GM23338 (cell line): ENCODE measurements around the gene SLC16A5. TPM values are rescaled to one million over a fixed set of nuclear protein-coding genes. Genes with fewer than 3 reads are reported as not detected.

Source experiments
- ATAC-seq: fragments of 200-7000 bp; cut with Tn5 transposase; 3 replicates; pipeline ENCODE4 v1.9.1; 2020
- DNase-seq: peaks from one replicate; pipeline ENCODE4 v3.0.0-alpha.2; 2015; ENCODE audit warnings: low spot score
- H2AFZ ChIP-seq: fragments of 200-600 bp; sonication (generic); 2 replicates; pipeline ENCODE4 v1.8.0; 2016; ENCODE audit warnings: antibody characterized with exemption, mild to moderate bottlenecking, moderate library complexity
- H3F3A ChIP-seq: fragments of 200-600 bp; sonication (generic); replicated peaks from 2 replicates; pipeline ENCODE4 v1.8.0; 2017; ENCODE audit warnings: antibody characterized with exemption, mixed run types, low read depth
- H3K27ac ChIP-seq: fragments of 200-600 bp; sonication (generic); 2 replicates; pipeline ENCODE4 v1.6.1; 2016; ENCODE audit warnings: low read depth
- H3K27me3 ChIP-seq: fragments of 200-600 bp; sonication (generic); 2 replicates; pipeline ENCODE4 v1.8.0; 2016; ENCODE audit warnings: mild to moderate bottlenecking, mixed run types, moderate library complexity; ENCODE audit not compliant: insufficient read depth
- H3K36me3 ChIP-seq: fragments of 200-600 bp; sonication (generic); 2 replicates; pipeline ENCODE4 v1.8.0; 2016; ENCODE audit warnings: mild to moderate bottlenecking; ENCODE audit not compliant: insufficient read depth
- H3K4me1 ChIP-seq: fragments of 200-600 bp; sonication (generic); 2 replicates; pipeline ENCODE4 v1.8.0; 2016; ENCODE audit warnings: mild to moderate bottlenecking, moderate library complexity; ENCODE audit not compliant: insufficient read depth
- H3K4me2 ChIP-seq: fragments of 200-600 bp; sonication (generic); 2 replicates; pipeline ENCODE4 v1.7.1; 2017; ENCODE audit warnings: mixed run types
- H3K4me3 ChIP-seq: fragments of 200-600 bp; sonication (generic); 2 replicates; pipeline ENCODE4 v1.6.1; 2016; ENCODE audit warnings: mixed run types
- H3K79me2 ChIP-seq: fragments of 200-600 bp; sonication (generic); replicated peaks from 2 replicates; pipeline ENCODE4 v1.8.0; 2017; ENCODE audit warnings: mild to moderate bottlenecking; ENCODE audit not compliant: insufficient read depth
- H3K9me2 ChIP-seq: fragments of 200-600 bp; sonication (generic); 2 replicates; pipeline ENCODE4 v1.8.0; 2017; ENCODE audit not compliant: insufficient read depth
- H4K20me1 ChIP-seq: fragments of 200-600 bp; sonication (generic); replicated peaks from 2 replicates; pipeline ENCODE4 v1.8.0; 2017; ENCODE audit warnings: mild to moderate bottlenecking; ENCODE audit not compliant: insufficient read depth
- H3K27ac Mint-ChIP-seq: 2 replicates; pipeline ENCODE4 v1.8.0; 2020; ENCODE audit warnings: inconsistent platforms, mild to moderate bottlenecking, moderate library complexity, mixed read lengths
- H3K27me3 Mint-ChIP-seq: 3 replicates; pipeline ENCODE4 v1.8.0; 2022; ENCODE audit warnings: low read depth, mild to moderate bottlenecking, moderate library complexity, mixed read lengths, inconsistent platforms; ENCODE audit not compliant: insufficient read depth, poor library complexity
- H3K36me3 Mint-ChIP-seq: 3 replicates; pipeline ENCODE4 v1.8.0; 2021; ENCODE audit warnings: low read depth, mild to moderate bottlenecking, inconsistent platforms, moderate library complexity, mixed read lengths
- H3K4me1 Mint-ChIP-seq: 3 replicates; pipeline ENCODE4 v1.8.0; 2020; ENCODE audit warnings: mild to moderate bottlenecking, inconsistent platforms, mixed read lengths
- H3K4me3 Mint-ChIP-seq: 3 replicates; pipeline ENCODE4 v1.8.0; 2021; ENCODE audit warnings: moderate library complexity, mild to moderate bottlenecking, inconsistent platforms, mixed read lengths
- H3K9me3 Mint-ChIP-seq: 3 replicates; pipeline ENCODE4 v1.8.0; 2020; ENCODE audit warnings: moderate library complexity, mild to moderate bottlenecking, inconsistent platforms, mixed read lengths
- CREB1 ChIP-seq: fragments of 250-450 bp; sonication (Bioruptor Pico); IDR thresholded peaks from 2 replicates; pipeline ENCODE4 v1.5.0; 2020; ENCODE audit warnings: low read depth, mild to moderate bottlenecking, moderate library complexity
- EZH2phosphoT487 ChIP-seq: fragments of 200-600 bp; sonication (generic); IDR thresholded peaks from one replicate; pipeline ENCODE4 v1.8.1; 2018; ENCODE audit warnings: antibody characterized with exemption; ENCODE audit not compliant: unreplicated experiment
- JUNB ChIP-seq: IDR thresholded peaks from one replicate; pipeline ENCODE4 v1.6.1; 2016; ENCODE audit warnings: antibody characterized with exemption; ENCODE audit not compliant: unreplicated experiment
- POLR2AphosphoS5 ChIP-seq: IDR thresholded peaks from 2 replicates; pipeline ENCODE4 v1.6.1; 2016; ENCODE audit warnings: antibody characterized with exemption, low read depth
- REST ChIP-seq: IDR thresholded peaks from one replicate; pipeline ENCODE4 v1.6.1; 2018; ENCODE audit warnings: antibody characterized with exemption; ENCODE audit not compliant: unreplicated experiment
- polyA plus RNA-seq: library from polyadenylated mRNA; unstranded; fragments of >200 nt; fragmentation: Nextera tagmentation; extraction: Ambion mirVana; gene quantifications from 2 replicates; pipeline ENCODE4 v1.2.1, GENCODE V29; 2016
- total RNA-seq: library from RNA; depleted of rRNA; stranded (reverse); fragments of >200 nt; shearing (Covaris generic); gene quantifications from 2 replicates; pipeline ENCODE4 v1.2.3, GENCODE V29; 2014
- TF ChIP-seq, protein P1 (sequence below): fragments of 250-450 bp; sonication (Bioruptor Pico); IDR thresholded peaks from 2 replicates; pipeline ENCODE4 v1.5.0; 2020; ENCODE audit warnings: mild to moderate bottlenecking, moderate library complexity
- TF ChIP-seq, protein P2 (sequence below), 2 experiments: fragments of 200-600 bp in 1 of 2; sonication (generic) in 1 of 2; conservative IDR thresholded peaks; 2 replicates each; pipeline versions ENCODE4 v1.5.1 to v1.6.1; 2016 to 2017; ENCODE audit warnings: antibody characterized with exemption in 2 of 2, low read depth in 2 of 2, mild to moderate bottlenecking in 2 of 2, moderate library complexity in 1 of 2

Gene SLC16A5
- total and polyA plus RNA-seq, 2 experiments from 2014 or later = 7.3 to 40.0 TPM

DNA sequence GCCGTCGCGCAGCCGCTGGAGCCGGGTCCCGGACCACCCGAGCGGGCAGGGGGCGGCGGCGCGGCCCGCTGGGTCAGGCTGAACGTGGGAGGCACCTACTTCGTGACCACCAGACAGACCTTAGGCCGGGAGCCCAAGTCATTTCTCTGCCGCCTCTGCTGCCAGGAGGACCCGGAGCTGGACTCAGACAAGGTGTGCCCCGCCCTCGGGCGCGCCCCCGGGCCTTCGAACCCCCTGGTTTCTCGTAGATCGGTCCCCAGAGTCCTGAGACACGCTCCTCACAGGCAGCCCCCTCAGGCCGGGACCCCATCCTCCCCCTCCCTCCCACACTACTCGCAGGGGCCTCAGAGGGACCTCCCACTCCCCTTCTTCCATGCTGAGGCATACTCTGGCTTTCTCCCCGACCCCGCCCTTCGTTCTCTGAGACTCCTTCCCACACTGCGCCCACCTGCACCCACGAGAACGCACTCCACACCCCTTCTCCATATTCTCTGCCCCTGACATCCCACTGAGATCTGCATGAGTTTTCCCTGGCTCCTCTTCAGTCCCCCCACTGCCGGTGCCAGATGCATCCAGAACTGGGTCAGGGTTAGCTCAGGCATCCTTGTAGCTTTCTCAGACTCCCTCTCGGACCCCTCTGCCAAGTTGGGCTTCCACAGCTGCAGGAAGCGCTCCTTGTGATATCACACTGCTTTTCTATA, 40.2 kb upstream of the SLC16A5 start:
- Mint-ChIP-seq H3K4me1 (peaks cover 33% of the 10 kb centered on the region), H3K4me3 (peak overlapping the region; percentile 97), H3K27ac (peak overlapping the region; percentile 73), H3K27me3 (peaks cover 14% of the 10 kb centered on the region), H3K9me3 (no peaks in the 10 kb centered on the region), H3K36me3 (peaks cover 44% of the 10 kb centered on the region)
- H2AFZ ChIP-seq = no peak overlapping the region
- ATAC-seq = peak; percentile 3; the same call in 2 of the 3 replicates
- DNase-seq = peak; percentile 30
- H3K36me3 ChIP-seq = 0 out of 2 replicates have a peak, but pooled peaks cover 12% of the 10 kb centered on the region
- H3K4me2 ChIP-seq = peak overlapping the region; percentile 100
- H3K79me2 ChIP-seq = peaks cover 62% of the 10 kb centered on the region
- no peaks in the 10 kb centered on the region for H3K9me2 ChIP-seq
- peaks cover 29% of the 10 kb centered on the region for H3K4me1 ChIP-seq
- peaks cover 31% of the 10 kb centered on the region for H3F3A ChIP-seq
- no peaks in the 10 kb centered on the region for H3K27me3 ChIP-seq
- peak overlapping the region; percentile 100 for H3K4me3 ChIP-seq
- no peak for TF ChIP-seq JUNB
- no peak for TF ChIP-seq POLR2AphosphoS5
- no peak for TF ChIP-seq EZH2phosphoT487
- TF ChIP-seq CREB1 = no peak
- TF ChIP-seq REST = no peak
- TF ChIP-seq, protein P1, sequence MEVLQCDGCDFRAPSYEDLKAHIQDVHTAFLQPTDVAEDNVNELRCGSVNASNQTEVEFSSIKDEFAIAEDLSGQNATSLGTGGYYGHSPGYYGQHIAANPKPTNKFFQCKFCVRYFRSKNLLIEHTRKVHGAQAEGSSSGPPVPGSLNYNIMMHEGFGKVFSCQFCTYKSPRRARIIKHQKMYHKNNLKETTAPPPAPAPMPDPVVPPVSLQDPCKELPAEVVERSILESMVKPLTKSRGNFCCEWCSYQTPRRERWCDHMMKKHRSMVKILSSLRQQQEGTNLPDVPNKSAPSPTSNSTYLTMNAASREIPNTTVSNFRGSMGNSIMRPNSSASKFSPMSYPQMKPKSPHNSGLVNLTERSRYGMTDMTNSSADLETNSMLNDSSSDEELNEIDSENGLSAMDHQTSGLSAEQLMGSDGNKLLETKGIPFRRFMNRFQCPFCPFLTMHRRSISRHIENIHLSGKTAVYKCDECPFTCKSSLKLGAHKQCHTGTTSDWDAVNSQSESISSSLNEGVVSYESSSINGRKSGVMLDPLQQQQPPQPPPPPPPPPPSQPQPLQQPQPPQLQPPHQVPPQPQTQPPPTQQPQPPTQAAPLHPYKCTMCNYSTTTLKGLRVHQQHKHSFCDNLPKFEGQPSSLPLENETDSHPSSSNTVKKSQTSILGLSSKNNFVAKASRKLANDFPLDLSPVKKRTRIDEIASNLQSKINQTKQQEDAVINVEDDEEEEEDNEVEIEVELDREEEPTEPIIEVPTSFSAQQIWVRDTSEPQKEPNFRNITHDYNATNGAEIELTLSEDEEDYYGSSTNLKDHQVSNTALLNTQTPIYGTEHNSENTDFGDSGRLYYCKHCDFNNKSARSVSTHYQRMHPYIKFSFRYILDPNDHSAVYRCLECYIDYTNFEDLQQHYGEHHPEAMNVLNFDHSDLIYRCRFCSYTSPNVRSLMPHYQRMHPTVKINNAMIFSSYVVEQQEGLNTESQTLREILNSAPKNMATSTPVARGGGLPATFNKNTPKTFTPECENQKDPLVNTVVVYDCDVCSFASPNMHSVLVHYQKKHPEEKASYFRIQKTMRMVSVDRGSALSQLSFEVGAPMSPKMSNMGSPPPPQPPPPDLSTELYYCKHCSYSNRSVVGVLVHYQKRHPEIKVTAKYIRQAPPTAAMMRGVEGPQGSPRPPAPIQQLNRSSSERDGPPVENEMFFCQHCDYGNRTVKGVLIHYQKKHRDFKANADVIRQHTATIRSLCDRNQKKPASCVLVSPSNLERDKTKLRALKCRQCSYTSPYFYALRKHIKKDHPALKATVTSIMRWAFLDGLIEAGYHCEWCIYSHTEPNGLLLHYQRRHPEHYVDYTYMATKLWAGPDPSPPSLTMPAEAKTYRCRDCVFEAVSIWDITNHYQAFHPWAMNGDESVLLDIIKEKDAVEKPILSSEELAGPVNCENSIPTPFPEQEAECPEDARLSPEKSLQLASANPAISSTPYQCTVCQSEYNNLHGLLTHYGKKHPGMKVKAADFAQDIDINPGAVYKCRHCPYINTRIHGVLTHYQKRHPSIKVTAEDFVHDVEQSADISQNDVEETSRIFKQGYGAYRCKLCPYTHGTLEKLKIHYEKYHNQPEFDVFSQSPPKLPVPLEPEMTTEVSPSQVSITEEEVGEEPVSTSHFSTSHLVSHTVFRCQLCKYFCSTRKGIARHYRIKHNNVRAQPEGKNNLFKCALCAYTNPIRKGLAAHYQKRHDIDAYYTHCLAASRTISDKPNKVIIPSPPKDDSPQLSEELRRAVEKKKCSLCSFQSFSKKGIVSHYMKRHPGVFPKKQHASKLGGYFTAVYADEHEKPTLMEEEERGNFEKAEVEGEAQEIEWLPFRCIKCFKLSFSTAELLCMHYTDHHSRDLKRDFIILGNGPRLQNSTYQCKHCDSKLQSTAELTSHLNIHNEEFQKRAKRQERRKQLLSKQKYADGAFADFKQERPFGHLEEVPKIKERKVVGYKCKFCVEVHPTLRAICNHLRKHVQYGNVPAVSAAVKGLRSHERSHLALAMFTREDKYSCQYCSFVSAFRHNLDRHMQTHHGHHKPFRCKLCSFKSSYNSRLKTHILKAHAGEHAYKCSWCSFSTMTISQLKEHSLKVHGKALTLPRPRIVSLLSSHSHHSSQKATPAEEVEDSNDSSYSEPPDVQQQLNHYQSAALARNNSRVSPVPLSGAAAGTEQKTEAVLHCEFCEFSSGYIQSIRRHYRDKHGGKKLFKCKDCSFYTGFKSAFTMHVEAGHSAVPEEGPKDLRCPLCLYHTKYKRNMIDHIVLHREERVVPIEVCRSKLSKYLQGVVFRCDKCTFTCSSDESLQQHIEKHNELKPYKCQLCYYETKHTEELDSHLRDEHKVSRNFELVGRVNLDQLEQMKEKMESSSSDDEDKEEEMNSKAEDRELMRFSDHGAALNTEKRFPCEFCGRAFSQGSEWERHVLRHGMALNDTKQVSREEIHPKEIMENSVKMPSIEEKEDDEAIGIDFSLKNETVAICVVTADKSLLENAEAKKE (CRISPR knock-in tag) = no peak
- TF ChIP-seq, protein P2, sequence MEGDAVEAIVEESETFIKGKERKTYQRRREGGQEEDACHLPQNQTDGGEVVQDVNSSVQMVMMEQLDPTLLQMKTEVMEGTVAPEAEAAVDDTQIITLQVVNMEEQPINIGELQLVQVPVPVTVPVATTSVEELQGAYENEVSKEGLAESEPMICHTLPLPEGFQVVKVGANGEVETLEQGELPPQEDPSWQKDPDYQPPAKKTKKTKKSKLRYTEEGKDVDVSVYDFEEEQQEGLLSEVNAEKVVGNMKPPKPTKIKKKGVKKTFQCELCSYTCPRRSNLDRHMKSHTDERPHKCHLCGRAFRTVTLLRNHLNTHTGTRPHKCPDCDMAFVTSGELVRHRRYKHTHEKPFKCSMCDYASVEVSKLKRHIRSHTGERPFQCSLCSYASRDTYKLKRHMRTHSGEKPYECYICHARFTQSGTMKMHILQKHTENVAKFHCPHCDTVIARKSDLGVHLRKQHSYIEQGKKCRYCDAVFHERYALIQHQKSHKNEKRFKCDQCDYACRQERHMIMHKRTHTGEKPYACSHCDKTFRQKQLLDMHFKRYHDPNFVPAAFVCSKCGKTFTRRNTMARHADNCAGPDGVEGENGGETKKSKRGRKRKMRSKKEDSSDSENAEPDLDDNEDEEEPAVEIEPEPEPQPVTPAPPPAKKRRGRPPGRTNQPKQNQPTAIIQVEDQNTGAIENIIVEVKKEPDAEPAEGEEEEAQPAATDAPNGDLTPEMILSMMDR (conservative IDR thresholded peaks at IDR 0.05; ENCODE audit: low read depth in 2 of 2) = no peak
- H4K20me1 ChIP-seq = peaks cover 18% of the 10 kb centered on the region
- H3K27ac ChIP-seq = 0 out of 2 replicates have a peak overlapping the region, but pooled peaks have one; percentile 53
